Mesendoderm (in vitro differentiated cells): ENCODE results near the gene SLC17A8.
"Not testable (repeated sequence)": the region's sequence is repeated elsewhere in the genome, so short reads cannot be mapped to it uniquely, and the experiment has no call there.

Source experiments
- DNase-seq: peaks from one replicate; pipeline ENCODE4 v3.0.0; 2013
- H2AK5ac ChIP-seq: 2 replicates; pipeline ENCODE4 v1.6.1; 2013; ENCODE audit warnings: low read length, inconsistent platforms
- H2BK120ac ChIP-seq: 2 replicates; pipeline ENCODE4 v1.6.1; 2013; ENCODE audit warnings: low read depth, mild to moderate bottlenecking, low read length, moderate library complexity, mixed read lengths
- H2BK15ac ChIP-seq: replicated peaks from 2 replicates; pipeline ENCODE4 v1.6.1; 2013; ENCODE audit warnings: low read depth, mild to moderate bottlenecking, moderate library complexity
- H2BK5ac ChIP-seq: 2 replicates; pipeline ENCODE4 v1.6.1; 2013; ENCODE audit warnings: low read length, inconsistent platforms
- H3K18ac ChIP-seq: 2 replicates; pipeline ENCODE4 v1.6.1; 2013; ENCODE audit warnings: mild to moderate bottlenecking, low read length, mixed read lengths
- H3K23ac ChIP-seq: one replicate; pipeline ENCODE4 v1.6.1; 2013; ENCODE audit warnings: low read length
- H3K27ac ChIP-seq: 2 replicates; pipeline ENCODE4 v1.5.1; 2013; ENCODE audit warnings: low read depth, mild to moderate bottlenecking, inconsistent platforms, low read length, moderate library complexity
- H3K27me3 ChIP-seq: 2 replicates; pipeline ENCODE4 v1.6.1; 2013; ENCODE audit warnings: low read length, control low read depth, mild to moderate bottlenecking, inconsistent platforms; ENCODE audit not compliant: insufficient read depth, poor library complexity
- H3K36me3 ChIP-seq: 2 replicates; pipeline ENCODE4 v1.6.1; 2013; ENCODE audit warnings: low read length, inconsistent platforms; ENCODE audit not compliant: control insufficient read depth, insufficient read depth
- H3K4ac ChIP-seq: one replicate; pipeline ENCODE4 v1.6.1; 2013; ENCODE audit warnings: low read depth, mild to moderate bottlenecking, low read length, moderate library complexity
- H3K4me1 ChIP-seq: 2 replicates; pipeline ENCODE4 v1.6.1; 2013; ENCODE audit warnings: low read depth, low read length, inconsistent platforms; ENCODE audit not compliant: control insufficient read depth
- H3K4me2 ChIP-seq: 2 replicates; pipeline ENCODE4 v1.6.1; 2013; ENCODE audit warnings: low read length
- H3K4me3 ChIP-seq: 2 replicates; pipeline ENCODE4 v1.5.1; 2013; ENCODE audit warnings: mild to moderate bottlenecking, low read length
- H3K56ac ChIP-seq: one replicate; pipeline ENCODE4 v1.6.1; 2013; ENCODE audit warnings: low read length
- H3K79me1 ChIP-seq: 2 replicates; pipeline ENCODE4 v1.6.1; 2013; ENCODE audit warnings: low read length, inconsistent platforms
- H3K79me2 ChIP-seq: 2 replicates; pipeline ENCODE4 v1.6.1; 2013; ENCODE audit warnings: mild to moderate bottlenecking, low read length; ENCODE audit not compliant: control insufficient read depth, insufficient read depth
- H3K9ac ChIP-seq: 2 replicates; pipeline ENCODE4 v1.6.1; 2013; ENCODE audit warnings: low read length, inconsistent platforms
- H4K5ac ChIP-seq: one replicate; pipeline ENCODE4 v1.6.1; 2013; ENCODE audit warnings: low read length
- H4K8ac ChIP-seq: one replicate; pipeline ENCODE4 v1.6.1; 2013; ENCODE audit warnings: low read depth, mild to moderate bottlenecking, control low read depth, low read length, moderate library complexity
- WGBS: extraction: QIAGEN DNeasy Blood & Tissue Kit; methylation state at CpG from one replicate; pipeline ENCODE4 v1.1.7; 2013; ENCODE audit warnings: low lambda C conversion rate, missing lambda C conversion rate; ENCODE audit not compliant: insufficient coverage; ENCODE audit errors: extremely low coverage; 5-methylcytosine and 5-hydroxymethylcytosine counted together

SLC17A8 gene

GRCh38 chr12:100342897-100343296 is 14.0 kb upstream of the SLC17A8 start:
- no CpG with 5 or more reads among the region's 2 CpGs for WGBS

GRCh38 chr12:100344351-100344750 is 12.5 kb upstream of the SLC17A8 start:
- not testable (repeated sequence) for H4K5ac ChIP-seq, H2BK5ac ChIP-seq, H3K4ac ChIP-seq, H3K4me1 ChIP-seq, H3K4me3 ChIP-seq, H2AK5ac ChIP-seq, H3K9ac ChIP-seq, H3K23ac ChIP-seq, H2BK120ac ChIP-seq, DNase-seq, H3K18ac ChIP-seq, H3K79me2 ChIP-seq, H3K79me1 ChIP-seq, H3K27me3 ChIP-seq, H3K56ac ChIP-seq, H2BK15ac ChIP-seq, H3K27ac ChIP-seq, H3K4me2 ChIP-seq, H3K36me3 ChIP-seq, H4K8ac ChIP-seq
- WGBS, result no CpG with 5 or more reads among the region's 18 CpGs

More at GRCh38 chr12:100342897-100343296, 14.0 kb upstream of the SLC17A8 start:
- H3K56ac ChIP-seq, H3K9ac ChIP-seq, H3K79me2 ChIP-seq, H3K23ac ChIP-seq, H2BK5ac ChIP-seq, H2BK120ac ChIP-seq, H3K4ac ChIP-seq, DNase-seq, H3K27ac ChIP-seq, H4K5ac ChIP-seq, H3K18ac ChIP-seq, H3K4me1 ChIP-seq, H2BK15ac ChIP-seq, H3K4me3 ChIP-seq, H4K8ac ChIP-seq, H3K4me2 ChIP-seq, H2AK5ac ChIP-seq, H3K79me1 ChIP-seq, H3K27me3 ChIP-seq, H3K36me3 ChIP-seq: not testable (repeated sequence)

GRCh38 chr12:100345020-100345767 is 11.7 kb upstream of the SLC17A8 start:
- DNase-seq, result no peak
- H3K27me3 ChIP-seq, result no peaks in the 10 kb centered on the region
- H2AK5ac ChIP-seq, result no peak overlapping the region
- no CpG with 5 or more reads among the region's 1 CpG for WGBS
- H3K27ac ChIP-seq, result no peak overlapping the region
- no peaks in the 10 kb centered on the region for H3K36me3 ChIP-seq
- no peak overlapping the region for H2BK15ac ChIP-seq
- H3K79me1 ChIP-seq, result no peaks in the 10 kb centered on the region
- H3K56ac ChIP-seq, result no peak overlapping the region
- no peaks in the 10 kb centered on the region for H3K4me1 ChIP-seq
- no peak overlapping the region for H3K4me2 ChIP-seq
- H3K4ac ChIP-seq, result no peak overlapping the region
- no peak overlapping the region for H3K4me3 ChIP-seq
- H3K23ac ChIP-seq, result no peak overlapping the region
- no peak overlapping the region for H2BK120ac ChIP-seq
- no peak overlapping the region for H2BK5ac ChIP-seq
- no peak overlapping the region for H3K18ac ChIP-seq
- no peak overlapping the region for H3K9ac ChIP-seq
- H4K8ac ChIP-seq, result no peak overlapping the region
- H4K5ac ChIP-seq, result no peak overlapping the region
- H3K79me2 ChIP-seq, result no peaks in the 10 kb centered on the region

GRCh38 chr12:100346660-100347059 is 10.2 kb upstream of the SLC17A8 start:
- no peak overlapping the region for H3K4ac ChIP-seq
- no peak overlapping the region for H2BK120ac ChIP-seq
- H3K36me3 ChIP-seq, result no peaks in the 10 kb centered on the region
- no peak for DNase-seq
- no peak overlapping the region for H3K4me2 ChIP-seq
- no peak overlapping the region for H3K4me3 ChIP-seq
- H3K79me1 ChIP-seq, result no peaks in the 10 kb centered on the region
- no peaks in the 10 kb centered on the region for H3K4me1 ChIP-seq
- no peak overlapping the region for H3K9ac ChIP-seq
- no CpG with 5 or more reads among the region's 3 CpGs for WGBS
- no peak overlapping the region for H2BK5ac ChIP-seq
- H3K23ac ChIP-seq, result no peak overlapping the region
- H2AK5ac ChIP-seq, result no peak overlapping the region
- H4K5ac ChIP-seq, result no peak overlapping the region
- H3K56ac ChIP-seq, result no peak overlapping the region
- no peak overlapping the region for H2BK15ac ChIP-seq
- H3K18ac ChIP-seq, result no peak overlapping the region
- no peak overlapping the region for H4K8ac ChIP-seq
- H3K27ac ChIP-seq, result no peak overlapping the region
- H3K79me2 ChIP-seq, result no peaks in the 10 kb centered on the region
- no peaks in the 10 kb centered on the region for H3K27me3 ChIP-seq

- Histone ChIP-seq H4K5ac (no peak overlapping the region), H3K4me2 (no peak overlapping the region), H3K4me3 (no peak overlapping the region), H2BK120ac (no peak overlapping the region), H3K4me1 (no peaks in the 10 kb centered on the region), H3K23ac (no peak overlapping the region), H3K27ac (no peak overlapping the region), H3K36me3 (no peaks in the 10 kb centered on the region), H2AK5ac (no peak overlapping the region), H3K56ac (no peak overlapping the region), H3K9ac (no peak overlapping the region), H3K4ac (no peak overlapping the region), H3K79me2 (no peaks in the 10 kb centered on the region), H3K27me3 (no peaks in the 10 kb centered on the region), H2BK15ac (no peak overlapping the region), H4K8ac (no peak overlapping the region), H2BK5ac (no peak overlapping the region), H3K79me1 (no peaks in the 10 kb centered on the region), H3K18ac (no peak overlapping the region)
- WGBS, result no CpG with 5 or more reads among the region's 7 CpGs
- peak; percentile 53 for DNase-seq
Observed at GRCh38 chr12:100348657-100349454, 8.0 kb upstream of the SLC17A8 start.
